Measurements from ENCODE around the gene TPST2.
A peak's percentile ranks its signal among the peaks of the same experiment; 100 is the strongest.

Gene TPST2

GRCh38 chr22:26570864-26571525 is 18.9 kb downstream of the TPST2 start:
- Histone ChIP-seq H3K9me3 (ENCODE audit: insufficient read depth, low read length, severe bottlenecking) (no peaks in the 10 kb centered on the region), H4K20me1 (ENCODE audit: insufficient read depth, low read length) (peaks cover 6% of the 10 kb centered on the region; the same call in 1 of the 2 replicates), H3K4me3 (ENCODE audit: low read depth in 1 of 2, low read length in 2 of 2) (no peak overlapping the region), H3K4me1 (ENCODE audit: insufficient read depth, low read length) (no peaks in the 10 kb centered on the region), H3K27ac (ENCODE audit: low read length) (no peak overlapping the region), H3K36me3 (ENCODE audit: insufficient read depth, low read length) (no peaks in the 10 kb centered on the region), H3K9ac (ENCODE audit: low read depth, low read length) (no peak overlapping the region), H3K79me2 (ENCODE audit: insufficient read depth, low read length) (no peaks in the 10 kb centered on the region), H3K27me3 (ENCODE audit: insufficient read depth, low read length, poor library complexity) (no peaks in the 10 kb centered on the region), H3K4me2 (ENCODE audit: insufficient read depth, low read length) (no peak overlapping the region), H2AFZ (ENCODE audit: low read depth, low read length) (no peak overlapping the region)
- no peak for TF ChIP-seq CTCF (IDR thresholded peaks at IDR 0.05; ENCODE audit: borderline replicate concordance, extremely low read depth, low read length, poor library complexity, severe bottlenecking)
- TF ChIP-seq EZH2 (IDR thresholded peaks at IDR 0.05; ENCODE audit: borderline replicate concordance, low read depth, low read length, severe bottlenecking): no peak
- ATAC-seq (ENCODE audit: insufficient read depth, low read depth) (no peak), DNase-seq (no peak)

- Histone ChIP-seq H2AFZ (ENCODE audit: low read depth, low read length) (no peak overlapping the region), H3K9ac (ENCODE audit: low read depth, low read length) (no peak overlapping the region), H3K79me2 (ENCODE audit: insufficient read depth, low read length) (no peaks in the 10 kb centered on the region), H3K9me3 (ENCODE audit: insufficient read depth, low read length, severe bottlenecking) (no peaks in the 10 kb centered on the region), H4K20me1 (ENCODE audit: insufficient read depth, low read length) (peaks cover 10% of the 10 kb centered on the region; the same call in 1 of the 2 replicates), H3K27ac (ENCODE audit: low read length) (no peak overlapping the region), H3K4me3 (ENCODE audit: low read depth in 1 of 2, low read length in 2 of 2) (no peak overlapping the region), H3K27me3 (ENCODE audit: insufficient read depth, low read length, poor library complexity) (no peaks in the 10 kb centered on the region), H3K4me2 (ENCODE audit: insufficient read depth, low read length) (no peak overlapping the region), H3K4me1 (ENCODE audit: insufficient read depth, low read length) (no peaks in the 10 kb centered on the region), H3K36me3 (ENCODE audit: insufficient read depth, low read length) (no peaks in the 10 kb centered on the region)
- DNase-seq (no peak), ATAC-seq (ENCODE audit: insufficient read depth, low read depth) (no peak)
- no peak for TF ChIP-seq CTCF (IDR thresholded peaks at IDR 0.05; ENCODE audit: borderline replicate concordance, extremely low read depth, low read length, poor library complexity, severe bottlenecking)
Observed at GRCh38 chr22:26570115-26570514, 19.8 kb downstream of the TPST2 start.

GRCh38 chr22:26568207-26568706 is 21.7 kb downstream of the TPST2 start:
- no peaks in the 10 kb centered on the region for H3K4me1 ChIP-seq (ENCODE audit: insufficient read depth, low read length)
- peaks cover 22% of the 10 kb centered on the region for H4K20me1 ChIP-seq (ENCODE audit: insufficient read depth, low read length)
- H2AFZ ChIP-seq (ENCODE audit: low read depth, low read length): no peak overlapping the region
- no peak for DNase-seq
- H3K27me3 ChIP-seq (ENCODE audit: insufficient read depth, low read length, poor library complexity): no peaks in the 10 kb centered on the region
- H3K79me2 ChIP-seq (ENCODE audit: insufficient read depth, low read length): no peaks in the 10 kb centered on the region
- H3K27ac ChIP-seq (ENCODE audit: low read length): no peak overlapping the region
- no peaks in the 10 kb centered on the region for H3K9me3 ChIP-seq (ENCODE audit: insufficient read depth, low read length, severe bottlenecking)
- no peak overlapping the region for H3K4me3 ChIP-seq (ENCODE audit: low read depth in 1 of 2, low read length in 2 of 2)
- no peaks in the 10 kb centered on the region for H3K36me3 ChIP-seq (ENCODE audit: insufficient read depth, low read length)
- peak; percentile 42; the same call in 1 of the 3 replicates for ATAC-seq (ENCODE audit: insufficient read depth, low read depth)
- H3K4me2 ChIP-seq (ENCODE audit: insufficient read depth, low read length): no peak overlapping the region
- H3K9ac ChIP-seq (ENCODE audit: low read depth, low read length): no peak overlapping the region
- TF ChIP-seq CTCF (IDR thresholded peaks at IDR 0.05; ENCODE audit: borderline replicate concordance, extremely low read depth, low read length, poor library complexity, severe bottlenecking) (no peak), EZH2 (IDR thresholded peaks at IDR 0.05; ENCODE audit: borderline replicate concordance, low read depth, low read length, severe bottlenecking) (no peak)
